Rectal smooth muscle tissue (tissue), 1 donor: ENCODE data around the gene CRYGD.

Experiments used
- H3K27ac ChIP-seq: one replicate; pipeline ENCODE4 v1.7.0; 2013; ENCODE audit warnings: low read depth, low read length, inconsistent platforms
- H3K27me3 ChIP-seq: one replicate; pipeline ENCODE4 v1.7.0; 2013; ENCODE audit warnings: low read length; ENCODE audit not compliant: control insufficient read depth, insufficient read depth
- H3K36me3 ChIP-seq: one replicate; pipeline ENCODE4 v1.7.0; 2013; ENCODE audit warnings: low read length; ENCODE audit not compliant: control insufficient read depth, insufficient read depth
- H3K4me1 ChIP-seq: one replicate; pipeline ENCODE4 v1.7.0; 2013; ENCODE audit warnings: low read length; ENCODE audit not compliant: control insufficient read depth, insufficient read depth
- H3K4me3 ChIP-seq: one replicate; pipeline ENCODE4 v1.7.0; 2013; ENCODE audit warnings: low read length
- H3K9ac ChIP-seq: one replicate; pipeline ENCODE4 v1.7.0; 2013; ENCODE audit warnings: low read length

CRYGD gene

DNA sequence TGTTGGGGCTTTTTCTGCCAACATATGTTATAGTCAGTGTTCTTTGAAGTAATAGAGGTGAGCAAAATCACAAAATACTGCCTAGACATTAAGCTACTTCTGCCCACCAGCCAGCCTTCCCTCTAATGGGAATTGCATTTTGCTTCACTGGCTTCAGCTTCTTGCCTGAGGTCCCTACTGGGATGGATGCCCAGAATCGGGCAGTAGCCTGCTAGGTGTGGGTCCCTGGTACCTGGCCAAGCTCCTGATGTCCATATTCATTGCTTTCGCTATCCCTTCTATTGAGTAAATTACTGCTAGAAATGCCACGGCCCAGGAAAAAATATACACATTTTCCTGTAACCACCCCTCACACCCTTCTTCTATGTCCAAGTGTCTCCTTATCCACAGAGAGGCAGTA lies 27.0 kb downstream of the CRYGD start:
- Histone ChIP-seq H3K27ac (no peak overlapping the region), H3K36me3 (no peaks in the 10 kb centered on the region), H3K4me1 (no peaks in the 10 kb centered on the region), H3K27me3 (no peaks in the 10 kb centered on the region), H3K4me3 (no peak overlapping the region), H3K9ac (no peak overlapping the region)

DNA sequence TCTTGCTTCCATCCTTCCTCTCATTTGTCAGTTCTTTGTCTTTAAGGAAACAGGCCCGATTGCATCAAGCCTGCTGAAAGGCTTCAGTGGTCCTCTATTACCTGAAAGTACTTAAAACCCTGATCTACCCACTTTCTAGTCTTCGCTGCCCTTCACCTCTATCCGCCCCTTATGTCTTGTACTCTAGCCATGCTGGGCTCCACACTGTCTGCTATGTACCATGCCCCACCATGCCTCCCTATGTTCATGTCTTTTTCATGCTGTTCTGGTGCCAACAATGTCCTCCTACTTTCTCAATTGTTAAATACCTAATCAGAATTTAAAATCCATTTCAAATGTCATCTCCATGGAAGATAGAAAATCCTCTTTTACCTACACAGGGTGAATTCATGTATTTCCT lies 28.2 kb downstream of the CRYGD start:
- Histone ChIP-seq H3K9ac (no peak overlapping the region), H3K27ac (no peak overlapping the region), H3K36me3 (no peaks in the 10 kb centered on the region), H3K4me3 (no peak overlapping the region), H3K27me3 (no peaks in the 10 kb centered on the region), H3K4me1 (no peaks in the 10 kb centered on the region)

DNA sequence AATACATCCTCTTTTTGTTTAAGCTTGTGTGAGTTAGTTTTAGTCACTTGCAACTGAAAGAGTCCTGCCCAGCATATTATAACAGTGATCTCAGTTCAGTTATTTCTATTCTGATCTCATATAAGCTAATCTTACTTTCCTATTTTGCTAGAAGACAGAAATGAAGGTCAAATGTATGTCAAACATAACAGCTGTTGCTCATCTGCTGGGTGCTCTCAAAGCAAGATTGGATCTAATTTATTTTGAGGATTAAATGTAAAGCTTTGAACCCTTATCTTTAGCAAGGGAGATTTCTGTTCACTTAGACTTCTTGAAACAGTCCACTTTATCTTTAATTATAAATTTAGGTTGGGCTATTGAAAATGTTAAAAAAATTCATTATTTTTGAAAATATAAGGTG lies 31.2 kb downstream of the CRYGD start:
- no peaks in the 10 kb centered on the region for H3K27me3 ChIP-seq
- no peaks in the 10 kb centered on the region for H3K36me3 ChIP-seq
- no peak overlapping the region for H3K27ac ChIP-seq
- no peaks in the 10 kb centered on the region for H3K4me1 ChIP-seq
- H3K9ac ChIP-seq = no peak overlapping the region
- H3K4me3 ChIP-seq = no peak overlapping the region

DNA sequence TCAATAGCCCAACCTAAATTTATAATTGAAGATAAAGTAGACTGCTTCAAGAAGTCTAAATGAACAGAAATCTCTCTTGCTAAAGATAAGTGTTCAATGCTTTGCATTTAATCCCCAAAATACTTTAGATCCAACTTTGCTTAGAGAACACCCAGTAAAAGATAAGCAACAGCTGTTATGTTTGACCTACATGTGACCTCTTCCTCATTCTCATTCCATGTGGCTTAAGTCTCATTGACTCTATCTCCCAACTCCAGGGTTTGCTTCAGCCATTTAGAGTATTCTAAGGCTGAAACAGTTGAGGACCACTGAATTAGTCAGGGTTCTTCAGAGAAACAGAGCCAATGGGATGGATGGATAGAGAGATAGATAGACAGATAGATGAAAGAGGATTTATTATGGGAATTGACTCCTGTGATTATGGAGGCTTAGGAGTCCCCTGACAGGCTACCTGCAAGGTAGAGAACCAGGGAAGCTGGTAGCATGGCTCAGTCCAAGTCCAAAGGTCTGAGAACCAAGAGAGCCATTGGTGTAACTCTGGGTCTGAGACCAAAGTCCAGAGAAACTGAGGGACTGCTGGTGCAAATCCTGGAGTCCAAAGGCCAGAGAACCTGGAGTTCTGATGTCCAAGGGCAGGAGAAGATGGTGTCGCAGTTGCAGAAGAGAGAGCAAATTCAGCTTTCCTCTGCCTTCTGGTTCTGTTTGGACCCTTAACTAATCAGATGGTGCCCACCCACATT lies 32.1 kb downstream of the CRYGD start:
- Histone ChIP-seq H3K9ac (no peak overlapping the region), H3K4me3 (no peak overlapping the region), H3K4me1 (no peaks in the 10 kb centered on the region), H3K27me3 (no peaks in the 10 kb centered on the region), H3K27ac (no peak overlapping the region), H3K36me3 (no peaks in the 10 kb centered on the region)

DNA sequence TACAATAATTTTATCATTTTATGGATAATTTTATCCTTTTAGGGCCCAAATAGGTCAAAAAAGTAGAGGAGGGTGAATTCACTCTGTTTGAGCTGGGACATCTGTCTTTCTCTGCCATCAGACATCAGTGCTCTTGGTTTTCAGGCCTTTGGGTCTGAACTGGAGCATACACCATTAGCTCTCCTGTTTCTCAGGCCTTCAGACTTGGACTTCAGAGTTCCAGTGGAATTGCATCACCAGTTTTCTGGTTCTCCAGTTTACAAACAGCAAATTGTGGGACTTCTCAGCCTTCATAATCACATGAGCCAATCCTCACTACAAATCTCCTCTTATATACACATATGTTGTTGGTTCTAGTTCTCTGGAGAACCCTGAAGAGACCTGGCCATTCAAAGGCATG lies 33.9 kb downstream of the CRYGD start:
- Histone ChIP-seq H3K9ac (no peak overlapping the region), H3K4me3 (no peak overlapping the region), H3K27ac (no peak overlapping the region), H3K27me3 (no peaks in the 10 kb centered on the region), H3K36me3 (no peaks in the 10 kb centered on the region), H3K4me1 (no peaks in the 10 kb centered on the region)

DNA sequence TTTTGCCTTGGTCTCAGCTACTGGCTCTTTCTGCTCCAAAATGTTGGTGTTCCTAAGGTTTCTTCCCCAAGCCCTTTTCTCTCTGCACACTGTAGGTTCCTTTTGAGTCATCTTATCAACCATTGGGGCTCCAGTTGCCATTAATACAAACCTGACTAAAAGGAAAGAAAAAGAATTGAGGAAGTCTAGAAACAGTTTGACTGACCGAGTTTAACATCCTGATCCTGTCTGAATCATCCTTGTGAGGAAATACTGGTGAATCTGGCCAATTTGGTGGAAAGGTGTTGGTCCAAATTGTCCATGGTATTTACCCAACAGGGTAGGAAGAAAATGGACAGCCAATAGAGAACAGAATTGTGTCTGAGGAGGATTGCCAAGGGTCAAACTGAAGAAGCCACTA lies 38.3 kb downstream of the CRYGD start:
- H3K4me3 ChIP-seq = no peak overlapping the region
- H3K27me3 ChIP-seq = no peaks in the 10 kb centered on the region
- H3K36me3 ChIP-seq = no peaks in the 10 kb centered on the region
- no peak overlapping the region for H3K27ac ChIP-seq
- H3K9ac ChIP-seq = no peak overlapping the region
- no peaks in the 10 kb centered on the region for H3K4me1 ChIP-seq

DNA sequence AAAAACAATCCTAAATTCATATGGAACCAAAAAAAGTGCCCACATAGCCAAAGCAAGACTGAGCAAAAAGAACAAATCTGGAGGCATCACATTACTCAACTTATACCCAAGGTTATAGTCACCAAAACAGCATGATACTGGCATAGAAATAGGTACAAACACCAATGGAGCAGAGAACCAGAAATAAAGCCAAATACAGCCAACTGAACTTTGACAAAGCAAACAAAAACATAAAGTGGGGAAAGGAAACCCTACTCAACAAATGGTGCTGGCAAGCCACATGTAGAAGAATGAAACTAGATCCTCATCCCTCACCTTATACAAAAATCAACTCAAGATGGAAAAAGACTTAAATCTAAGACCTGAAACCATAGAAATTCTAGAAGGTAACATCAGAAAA lies 40.5 kb downstream of the CRYGD start:
- Histone ChIP-seq H3K4me3 (no peak overlapping the region), H3K36me3 (no peaks in the 10 kb centered on the region), H3K27ac (no peak overlapping the region), H3K27me3 (no peaks in the 10 kb centered on the region), H3K4me1 (no peaks in the 10 kb centered on the region), H3K9ac (no peak overlapping the region)

DNA sequence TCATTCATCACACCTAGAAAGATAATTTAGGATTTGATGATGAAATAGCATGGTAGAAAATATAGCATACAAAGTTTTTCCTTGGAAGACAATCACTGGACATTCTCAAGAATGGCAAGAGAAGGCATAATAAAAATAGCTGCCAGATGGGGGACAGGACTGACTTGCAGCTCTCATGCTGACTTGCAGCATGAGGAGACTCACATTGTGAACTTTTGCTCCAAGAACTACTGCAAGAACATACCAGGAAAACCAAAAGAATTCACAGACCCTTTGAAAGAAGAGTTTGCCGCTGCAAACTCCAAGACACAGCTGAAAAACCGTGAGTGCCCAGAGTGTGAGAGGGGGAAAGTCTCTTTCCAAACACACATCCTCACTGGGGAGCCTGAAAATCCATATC lies 47.0 kb downstream of the CRYGD start:
- no peak overlapping the region for H3K4me3 ChIP-seq
- no peaks in the 10 kb centered on the region for H3K27me3 ChIP-seq

DNA sequence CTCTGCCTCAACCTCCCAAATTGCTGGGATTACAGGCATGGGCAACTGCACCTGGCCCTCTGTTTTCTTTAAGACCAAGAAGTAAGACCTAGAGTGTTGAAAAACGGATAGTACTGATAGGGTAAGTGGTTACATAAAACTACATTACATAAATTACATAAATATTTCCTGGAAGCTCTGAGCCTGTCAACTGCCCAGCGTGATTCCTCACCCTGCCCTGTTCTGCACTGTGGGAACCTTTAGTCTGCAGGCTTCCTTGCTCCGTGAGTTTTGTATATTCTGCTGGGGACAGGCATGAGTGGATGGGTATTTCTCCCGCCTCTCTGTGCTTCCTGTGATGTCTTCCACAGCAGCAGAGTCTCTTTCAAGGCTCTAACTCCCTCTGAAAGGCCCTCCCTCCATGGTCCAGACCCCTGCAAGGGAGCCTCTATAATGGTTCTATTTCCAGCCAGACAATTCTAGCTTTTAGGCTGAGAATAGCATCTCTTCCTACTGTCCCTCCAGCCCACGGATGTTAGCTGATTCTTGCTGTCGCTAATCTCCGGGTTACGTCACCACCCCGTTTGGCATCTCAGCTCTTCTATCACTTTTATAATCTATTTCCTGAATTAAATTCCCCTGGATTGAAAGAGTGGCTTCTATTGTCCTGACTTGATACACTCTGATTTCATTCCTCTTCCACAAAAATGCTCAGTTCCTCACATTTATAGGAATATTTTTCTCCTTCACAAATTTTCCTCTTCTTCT lies 49.5 kb downstream of the CRYGD start:
- no peaks in the 10 kb centered on the region for H3K4me1 ChIP-seq
- H3K4me3 ChIP-seq = no peak overlapping the region
- no peaks in the 10 kb centered on the region for H3K36me3 ChIP-seq
- no peak overlapping the region for H3K9ac ChIP-seq
- H3K27me3 ChIP-seq = no peaks in the 10 kb centered on the region
- H3K27ac ChIP-seq = no peak overlapping the region

More for the DNA sequence above, 47.0 kb downstream of the CRYGD start:
- Histone ChIP-seq H3K27ac (no peak overlapping the region), H3K4me1 (no peaks in the 10 kb centered on the region), H3K9ac (no peak overlapping the region), H3K36me3 (no peaks in the 10 kb centered on the region)

DNA sequence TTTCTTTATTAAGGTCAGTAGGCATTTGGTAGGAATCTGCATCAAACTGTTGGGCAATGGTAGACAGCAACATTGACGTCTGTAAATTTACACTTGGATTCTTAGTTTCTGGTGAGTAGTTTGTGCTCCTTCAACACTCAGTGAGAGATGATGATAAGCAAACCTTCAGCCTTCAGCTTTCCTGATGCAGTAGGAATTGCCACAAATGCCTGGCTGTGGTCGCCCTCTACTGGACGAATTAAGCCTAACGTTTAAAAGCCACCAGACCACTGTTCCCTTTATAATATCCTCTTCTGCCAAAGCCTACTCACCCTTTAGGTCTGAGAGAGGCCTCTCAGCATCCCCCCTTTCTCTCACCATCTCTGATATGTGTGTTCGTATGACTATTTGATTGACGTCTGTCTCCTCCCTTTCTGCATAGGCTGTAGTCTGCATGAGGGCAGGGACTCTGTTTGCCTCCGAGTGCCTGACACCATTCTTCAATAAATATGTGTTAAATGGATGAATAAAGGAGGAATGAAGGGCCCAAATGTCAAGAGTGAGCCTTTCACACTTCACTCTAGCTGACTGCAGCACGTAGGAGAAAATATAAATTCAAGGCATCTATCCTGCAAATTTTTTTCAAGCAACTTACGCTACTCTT lies 52.0 kb downstream of the CRYGD start:
- no peak overlapping the region for H3K4me3 ChIP-seq
- H3K27me3 ChIP-seq = no peaks in the 10 kb centered on the region
- H3K4me1 ChIP-seq = no peaks in the 10 kb centered on the region

More for the DNA sequence above, 52.0 kb downstream of the CRYGD start:
- Histone ChIP-seq H3K36me3 (no peaks in the 10 kb centered on the region), H3K27ac (no peak overlapping the region), H3K9ac (no peak overlapping the region)
